ENCODE measurements around the gene DIS3L. TPM values are rescaled to one million over a fixed set of nuclear protein-coding genes. Genes with fewer than 3 reads are reported as not detected.

Gene DIS3L
- total and polyA plus RNA-seq, 2 of the 13 experiments (the other 11 are each of a cell fraction or from before 2014, with no cell fraction given) = 21.0 to 50.5 TPM

- Histone ChIP-seq H3K4me2 (ENCODE audit: low read depth, low read length) (no peak overlapping the region), H3K4me1 (ENCODE audit: insufficient read depth, low read length) (no peaks in the 10 kb centered on the region), H2AFZ (ENCODE audit: low read length) (no peak overlapping the region), H3K4me3 (replicated peaks in 1 of 3; ENCODE audit: insufficient read depth in 1 of 3, low read depth in 2 of 3, low read length in 3 of 3) (no peak overlapping the region), H3K9ac (ENCODE audit: insufficient read depth, low read depth, low read length) (no peak overlapping the region), H3K36me3 (replicated peaks in 1 of 2; ENCODE audit: control insufficient read depth in 1 of 2, insufficient read depth in 2 of 2, low read length in 2 of 2) (peaks cover 27 to 83% of the 10 kb centered on the region in 2 experiments), H4K20me1 (ENCODE audit: insufficient read depth, low read length) (no peaks in the 10 kb centered on the region), H3K79me2 (ENCODE audit: insufficient read depth, low read length) (no peaks in the 10 kb centered on the region), H3K9me3 (ENCODE audit: low read length) (no peaks in the 10 kb centered on the region), H3K27me3 (ENCODE audit: control insufficient read depth in 1 of 2, insufficient read depth in 2 of 2, low read length in 2 of 2) (no peaks in the 10 kb centered on the region), H3K27ac (ENCODE audit: extremely low read length, insufficient read depth, low read length) (no peak overlapping the region)
- ATAC-seq = no peak
- no peak for DNase-seq (ENCODE audit: low spot score)
- CTCF ChIA-PET (ENCODE audit: low intra/inter-chr PET ratio, low total read pairs) = no interaction called here
- intact Hi-C loops (cut with micrococcal nuclease; ENCODE audit: unreplicated experiment) (no loop called here), in situ Hi-C loops (cut with HindIII; ENCODE audit: extremely low pct_ligation_motif_present, low pct_unique_long_range_greater_than_20kb) (no loop called here)
- BruUV-seq (replicated peaks) = no TSS peak
- POLR2A ChIA-PET = no interaction called here
- WGBS (ENCODE audit: low lambda C conversion rate) = 94% methylated on average over 2 of the region's 2 CpGs
- FAIRE-seq = no peak
- TF ChIP-seq ZSCAN5A (CRISPR knock-in tag; IDR thresholded peaks at IDR 0.05; ENCODE audit: borderline replicate concordance) (no peak), SNAPC4 (CRISPR knock-in tag; IDR thresholded peaks at IDR 0.05) (no peak), ZNF577 (CRISPR knock-in tag; IDR thresholded peaks at IDR 0.05; ENCODE audit: borderline replicate concordance, low read depth) (no peak), ZNF510 (CRISPR knock-in tag; IDR thresholded peaks at IDR 0.05; ENCODE audit: low read depth) (no peak), ZNF318 (CRISPR knock-in tag; IDR thresholded peaks at IDR 0.05) (no peak)
Observed at GRCh38 chr15:66312144-66312543, 18.8 kb downstream of the DIS3L start.

All from HepG2 (cell line).